HT-29 (cell line): ENCODE results near the gene EIF2S3B. TPM values are rescaled to one million over a fixed set of nuclear protein-coding genes. Genes with fewer than 3 reads are reported as not detected.
"Not testable (repeated sequence)": the region's sequence is repeated elsewhere in the genome, so short reads cannot be mapped to it uniquely, and the experiment has no call there.

ENCODE experiments used
- DNase-seq: peaks from one replicate; pipeline ENCODE4 v3.0.0-alpha.2; 2015; ENCODE audit warnings: low spot score
- total RNA-seq: library from RNA; depleted of rRNA; stranded (reverse); fragments of >200 nt; shearing (Covaris generic); gene quantifications from 2 replicates; pipeline ENCODE4 v1.2.3, GENCODE V29; 2014; rRNA removed

EIF2S3B gene
- 0.18 and 0.43 TPM in 2 replicates for total RNA-seq

GRCh38 chr12:10505620-10506019, at the start of gene EIF2S3B:
Gene EIF2S3B (plus strand): TSS chr12:10505890. CDS start chr12:10505903, 13 bp downstream.
- DNase-seq = no peak

GRCh38 chr12:10456856-10457255, 48.8 kb upstream of the EIF2S3B start:
- no peak for DNase-seq

GRCh38 chr12:10457760-10458159, 47.9 kb upstream of the EIF2S3B start:
- DNase-seq = no peak

GRCh38 chr12:10466311-10466710, 39.4 kb upstream of the EIF2S3B start:
- no peak for DNase-seq

GRCh38 chr12:10469701-10470100, 36.0 kb upstream of the EIF2S3B start:
- no peak for DNase-seq

GRCh38 chr12:10472808-10473207, 32.9 kb upstream of the EIF2S3B start:
- DNase-seq = not testable (repeated sequence)

- not testable (repeated sequence) for DNase-seq
These were observed 23.8 kb upstream of the EIF2S3B start for GRCh38 chr12:10481901-10482300.

GRCh38 chr12:10487328-10487727, 18.4 kb upstream of the EIF2S3B start:
- DNase-seq = not testable (repeated sequence)

- DNase-seq = no peak
These were observed 13.9 kb upstream of the EIF2S3B start for GRCh38 chr12:10491766-10492165.

GRCh38 chr12:10497602-10498001, 8.1 kb upstream of the EIF2S3B start:
- no peak for DNase-seq

GRCh38 chr12:10498042-10498441, 7.6 kb upstream of the EIF2S3B start:
- DNase-seq = no peak

GRCh38 chr12:10501030-10501429, 4.7 kb upstream of the EIF2S3B start:
- DNase-seq = peak; percentile 42

- DNase-seq = no peak
These were observed 2.2 kb upstream of the EIF2S3B start for GRCh38 chr12:10503460-10503859.

GRCh38 chr12:10511756-10512355, 6.2 kb downstream of the EIF2S3B start:
- DNase-seq = no peak

- no peak for DNase-seq
These were observed 7.1 kb downstream of the EIF2S3B start for GRCh38 chr12:10512798-10513197.

GRCh38 chr12:10521555-10521954, 15.9 kb downstream of the EIF2S3B start:
- DNase-seq = no peak

GRCh38 chr12:10528174-10528953, 22.7 kb downstream of the EIF2S3B start:
- peak; percentile 16 for DNase-seq

- no peak for DNase-seq
These were observed 23.9 kb downstream of the EIF2S3B start for GRCh38 chr12:10529603-10530002.

GRCh38 chr12:10537721-10538120, 32.0 kb downstream of the EIF2S3B start:
- DNase-seq = no peak

GRCh38 chr12:10540776-10541205, 35.1 kb downstream of the EIF2S3B start:
- DNase-seq = no peak

- no peak for DNase-seq
These were observed 37.8 kb downstream of the EIF2S3B start for GRCh38 chr12:10543499-10543898.

- DNase-seq = no peak
These were observed 45.7 kb downstream of the EIF2S3B start for GRCh38 chr12:10551375-10551774.

- no peak for DNase-seq
These were observed 47.5 kb downstream of the EIF2S3B start for GRCh38 chr12:10553148-10553547.
